Esophagus mucosa (tissue), 1 donor: Measurements from ENCODE around the gene SCN1A. TPM values are rescaled to one million over a fixed set of nuclear protein-coding genes. Genes with fewer than 3 reads are reported as not detected.

Experiments
- ATAC-seq: fragments of 200-7000 bp; cut with Tn5 transposase; one replicate; pipeline ENCODE4 v1.9.1; 2020
- total RNA-seq: library from RNA; stranded (reverse); gene quantifications from one replicate; pipeline ENCODE4 v1.2.4, GENCODE V29; 2023
- donor health status: DM: yes; HTN: yes; CAD: no.

Gene SCN1A
- total RNA-seq, 1 donor from 2014 or later, result not detected

- no peak for ATAC-seq
Observed at GRCh38 chr2:165969227-165969626, 158.6 kb downstream of the SCN1A start.

GRCh38 chr2:165967746-165968145 is 160.1 kb downstream of the SCN1A start:
- no peak for ATAC-seq

- ATAC-seq, result no peak
Observed at GRCh38 chr2:165961818-165962217, 166.0 kb downstream of the SCN1A start.

- ATAC-seq, result no peak
Observed at GRCh38 chr2:165959371-165959770, 168.4 kb downstream of the SCN1A start.

- no peak for ATAC-seq
Observed at GRCh38 chr2:165958313-165958960, 169.4 kb downstream of the SCN1A start.

GRCh38 chr2:165957030-165957675 is 170.7 kb downstream of the SCN1A start:
- no peak for ATAC-seq

GRCh38 chr2:165953655-165954606 is 173.9 kb downstream of the SCN1A start, which contains the start of gene TTC21B:
TSS of gene TTC21B (minus strand) at chr2:165953776. CDS start at chr2:165953705, 71 bp downstream.
- peak; percentile 99 for ATAC-seq

- ATAC-seq, result peak; percentile 44
Observed at GRCh38 chr2:165953306-165953654, 174.5 kb downstream of the SCN1A start.

- no peak for ATAC-seq
Observed at GRCh38 chr2:165952741-165953211, 175.0 kb downstream of the SCN1A start.

- no peak for ATAC-seq
Observed at GRCh38 chr2:165952085-165952484, 175.7 kb downstream of the SCN1A start.

GRCh38 chr2:165950438-165950837 is 177.4 kb downstream of the SCN1A start:
- no peak for ATAC-seq

- ATAC-seq, result no peak
Observed at GRCh38 chr2:165941827-165942226, 186.0 kb downstream of the SCN1A start.

GRCh38 chr2:165938237-165938636 is 189.6 kb downstream of the SCN1A start:
- no peak for ATAC-seq

Other genes with a start within 250 kb of the SCN1A start
- 4.8 TPM for gene TTC21B, start 174.2 kb downstream of the SCN1A start, total RNA-seq
- gene SCN9A, start 247.9 kb upstream of the SCN1A start, total RNA-seq, result 0.28 TPM